Adrenal gland (tissue), 5 donors: ENCODE results near the gene MUC22.

ENCODE experiments used
- POLR2A ChIP-seq, 2 donors: fragments of 450-650 bp; IDR thresholded peaks; one replicate each; pipeline ENCODE4 v1.6.1; 2017; ENCODE audit warnings: antibody characterized with exemption in 2 of 2, mild to moderate bottlenecking in 2 of 2, moderate library complexity in 1 of 2
- TF ChIP-seq, protein P1 (sequence below), 6 experiments: fragments of 450-650 bp in 4 of 6; fragments of 200-600 bp in 2 of 6; sonication (generic) in 1 of 6; IDR thresholded peaks; 1 replicate in 5 of 6; 2 replicates in 1 of 6; pipeline versions ENCODE4 v1.5.1 to v1.8.0; 2016 to 2021; ENCODE audit warnings: antibody characterized with exemption in 6 of 6, mild to moderate bottlenecking in 2 of 6, moderate library complexity in 1 of 6
- donor health status: DM: no; HTN: no; CAD: no.

DNA sequence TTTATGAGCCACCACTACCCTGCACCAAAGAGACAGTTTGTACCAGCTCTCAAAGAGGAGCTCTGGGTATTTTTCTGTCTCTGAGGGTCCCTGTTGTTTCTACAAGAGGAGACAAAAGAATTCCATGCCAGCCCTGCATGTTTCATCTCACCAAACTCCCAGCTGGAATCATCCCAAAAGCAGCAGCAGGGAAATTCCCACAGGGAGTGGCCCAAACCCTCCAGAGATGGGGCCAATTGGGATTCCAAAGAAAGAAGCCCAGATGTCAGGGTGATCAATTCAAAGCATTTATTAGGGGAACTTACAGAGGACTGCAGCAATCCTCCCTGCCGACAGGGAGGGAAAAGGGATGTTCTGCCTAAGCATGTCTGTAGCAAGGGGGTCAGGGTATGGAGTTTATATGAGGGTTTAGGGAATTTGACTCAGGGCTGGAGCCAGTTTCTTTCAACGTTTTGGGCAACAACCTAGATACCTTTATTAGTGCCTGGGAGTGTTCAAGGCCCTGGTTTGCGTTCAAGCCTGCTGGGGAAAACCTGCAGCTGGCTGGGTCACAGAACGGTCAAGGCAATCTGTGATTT is 47.2 kb downstream of the MUC22 start:
- TF ChIP-seq, protein P1, sequence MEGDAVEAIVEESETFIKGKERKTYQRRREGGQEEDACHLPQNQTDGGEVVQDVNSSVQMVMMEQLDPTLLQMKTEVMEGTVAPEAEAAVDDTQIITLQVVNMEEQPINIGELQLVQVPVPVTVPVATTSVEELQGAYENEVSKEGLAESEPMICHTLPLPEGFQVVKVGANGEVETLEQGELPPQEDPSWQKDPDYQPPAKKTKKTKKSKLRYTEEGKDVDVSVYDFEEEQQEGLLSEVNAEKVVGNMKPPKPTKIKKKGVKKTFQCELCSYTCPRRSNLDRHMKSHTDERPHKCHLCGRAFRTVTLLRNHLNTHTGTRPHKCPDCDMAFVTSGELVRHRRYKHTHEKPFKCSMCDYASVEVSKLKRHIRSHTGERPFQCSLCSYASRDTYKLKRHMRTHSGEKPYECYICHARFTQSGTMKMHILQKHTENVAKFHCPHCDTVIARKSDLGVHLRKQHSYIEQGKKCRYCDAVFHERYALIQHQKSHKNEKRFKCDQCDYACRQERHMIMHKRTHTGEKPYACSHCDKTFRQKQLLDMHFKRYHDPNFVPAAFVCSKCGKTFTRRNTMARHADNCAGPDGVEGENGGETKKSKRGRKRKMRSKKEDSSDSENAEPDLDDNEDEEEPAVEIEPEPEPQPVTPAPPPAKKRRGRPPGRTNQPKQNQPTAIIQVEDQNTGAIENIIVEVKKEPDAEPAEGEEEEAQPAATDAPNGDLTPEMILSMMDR (IDR thresholded peaks at IDR 0.05) = no peak
- no peak for TF ChIP-seq POLR2A (IDR thresholded peaks at IDR 0.05)
